ENCODE measurements around the gene IL18BP. TPM values are rescaled to one million over a fixed set of nuclear protein-coding genes. Genes with fewer than 3 reads are reported as not detected.

Gene IL18BP
- total RNA-seq, 6 donors from 2014 or later: 4.6 to 45.1 (median 16.9) TPM

DNA sequence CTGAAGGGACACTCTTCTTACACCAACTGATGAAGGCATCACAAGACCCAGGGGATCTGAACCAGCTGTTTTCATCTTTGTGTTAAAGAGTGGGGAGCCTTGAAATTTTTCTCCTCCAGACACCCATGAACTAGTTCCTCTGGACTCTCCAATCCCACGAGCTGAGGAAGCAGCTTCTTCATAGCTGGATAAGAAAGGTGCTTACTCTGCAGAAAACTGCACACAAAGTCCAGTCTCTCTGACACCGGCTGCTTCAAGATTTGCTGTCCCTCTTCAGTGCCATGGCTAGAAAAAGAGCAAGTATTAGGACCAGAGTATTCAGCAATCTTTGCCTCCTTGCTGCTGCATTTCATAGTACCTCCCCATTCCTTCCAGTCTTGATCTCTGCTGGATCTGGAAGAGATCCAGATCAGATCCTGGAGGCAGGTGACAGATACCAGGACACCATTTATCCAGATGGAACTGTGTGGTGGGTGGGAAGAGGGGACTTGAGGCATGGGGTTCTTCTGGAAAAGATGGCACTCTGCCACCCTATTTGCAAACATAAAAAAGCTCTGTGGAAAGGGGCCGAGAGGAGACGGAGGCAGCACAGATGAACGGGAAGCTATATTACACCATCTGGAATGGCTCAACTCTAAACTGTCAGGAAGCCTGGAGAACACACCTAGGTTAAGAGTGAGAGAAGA lies 25.5 kb downstream of the IL18BP start:
- Histone ChIP-seq H3K27ac (peak overlapping the region in 1 of 4 donors; percentile 53), H3K4me3 (no peak overlapping the region), H3K9me3 (no peaks in the 10 kb centered on the region), H3K4me1 (peaks cover 4 to 37% (median 23%) of the 10 kb centered on the region in 4 donors), H3K27me3 (no peaks in the 10 kb centered on the region), H3K36me3 (peaks cover 44 to 93% (median 78%) of the 10 kb centered on the region in 4 donors)
- WGBS, 2 donors: 41 to 42% methylated on average over 3 to 5 of the region's 5 CpGs
- TF ChIP-seq EP300 (IDR thresholded peaks at IDR 0.05) (no peak), POLR2AphosphoS5 (IDR thresholded peaks at IDR 0.05) (no peak), POLR2A (IDR thresholded peaks at IDR 0.05) (no peak)
- TF ChIP-seq, protein P1, sequence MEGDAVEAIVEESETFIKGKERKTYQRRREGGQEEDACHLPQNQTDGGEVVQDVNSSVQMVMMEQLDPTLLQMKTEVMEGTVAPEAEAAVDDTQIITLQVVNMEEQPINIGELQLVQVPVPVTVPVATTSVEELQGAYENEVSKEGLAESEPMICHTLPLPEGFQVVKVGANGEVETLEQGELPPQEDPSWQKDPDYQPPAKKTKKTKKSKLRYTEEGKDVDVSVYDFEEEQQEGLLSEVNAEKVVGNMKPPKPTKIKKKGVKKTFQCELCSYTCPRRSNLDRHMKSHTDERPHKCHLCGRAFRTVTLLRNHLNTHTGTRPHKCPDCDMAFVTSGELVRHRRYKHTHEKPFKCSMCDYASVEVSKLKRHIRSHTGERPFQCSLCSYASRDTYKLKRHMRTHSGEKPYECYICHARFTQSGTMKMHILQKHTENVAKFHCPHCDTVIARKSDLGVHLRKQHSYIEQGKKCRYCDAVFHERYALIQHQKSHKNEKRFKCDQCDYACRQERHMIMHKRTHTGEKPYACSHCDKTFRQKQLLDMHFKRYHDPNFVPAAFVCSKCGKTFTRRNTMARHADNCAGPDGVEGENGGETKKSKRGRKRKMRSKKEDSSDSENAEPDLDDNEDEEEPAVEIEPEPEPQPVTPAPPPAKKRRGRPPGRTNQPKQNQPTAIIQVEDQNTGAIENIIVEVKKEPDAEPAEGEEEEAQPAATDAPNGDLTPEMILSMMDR (IDR thresholded peaks at IDR 0.05): no peak
- no peak for ATAC-seq (ENCODE audit: low FRiP score in 2 of 2)
- no peak for DNase-seq

DNA sequence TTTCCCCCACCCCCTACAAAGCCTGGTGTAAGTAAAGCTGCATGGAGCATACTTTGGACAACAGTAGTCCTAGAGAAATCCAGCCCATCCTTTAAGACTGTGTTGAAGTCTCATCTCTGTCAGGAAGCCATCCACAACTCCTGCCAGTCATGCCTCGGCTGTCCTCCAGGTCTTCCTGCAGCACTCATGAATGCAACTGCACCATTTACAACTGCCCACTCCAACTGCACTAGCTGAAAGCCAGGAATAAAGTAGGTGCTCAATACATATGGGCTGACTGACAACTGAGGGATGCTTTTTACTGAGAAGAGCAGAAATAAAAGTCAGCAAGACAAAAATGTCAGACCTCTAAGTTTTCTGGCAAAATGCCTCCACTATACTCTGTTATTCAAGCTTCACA lies 27.4 kb downstream of the IL18BP start:
- H3K4me1 ChIP-seq: peaks cover 9 to 49% (median 32%) of the 10 kb centered on the region in 4 donors
- H3K9me3 ChIP-seq: no peaks in the 10 kb centered on the region
- H3K36me3 ChIP-seq: peaks cover 27 to 91% (median 64%) of the 10 kb centered on the region in 4 donors
- DNase-seq (no peak), ATAC-seq (ENCODE audit: low FRiP score in 2 of 2) (no peak)
- WGBS, 2 donors: 50 to 60% methylated on average over 1 of the region's 1 CpG
- H3K27ac ChIP-seq: peak overlapping the region in 1 of 4 donors; percentile 59
- H3K27me3 ChIP-seq: no peaks in the 10 kb centered on the region
- H3K4me3 ChIP-seq: no peak overlapping the region
- TF ChIP-seq, protein P1 (IDR thresholded peaks at IDR 0.05): no peak
- TF ChIP-seq EP300 (IDR thresholded peaks at IDR 0.05) (no peak), POLR2A (IDR thresholded peaks at IDR 0.05) (no peak), POLR2AphosphoS5 (IDR thresholded peaks at IDR 0.05) (no peak)

DNA sequence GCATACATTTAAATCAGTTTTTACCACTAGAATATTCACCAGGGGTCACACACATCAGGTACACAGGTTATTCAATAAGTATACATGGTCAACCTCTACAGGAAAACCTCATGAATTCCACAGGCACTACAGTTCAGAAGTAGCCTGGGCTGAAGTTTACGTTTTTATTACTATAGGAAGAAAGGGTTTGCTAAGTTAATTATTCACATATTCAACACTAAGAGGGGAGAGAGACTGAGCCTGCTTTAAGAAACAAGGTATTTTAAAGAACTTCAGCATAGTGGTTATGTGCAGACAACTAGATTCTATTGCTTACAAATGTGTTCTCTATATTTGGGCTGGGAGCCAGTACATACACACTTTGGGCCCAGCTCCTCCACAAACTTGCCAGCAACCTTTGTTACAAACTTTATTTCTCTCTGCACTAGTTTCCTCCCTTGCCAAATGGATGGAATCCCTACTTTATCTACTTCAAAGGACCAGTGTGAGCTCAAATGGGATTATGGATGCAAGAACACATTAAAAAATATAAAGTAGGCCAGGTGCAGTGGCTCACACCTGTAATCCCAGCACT lies 31.9 kb downstream of the IL18BP start:
- no peaks in the 10 kb centered on the region for H3K9me3 ChIP-seq
- TF ChIP-seq POLR2AphosphoS5 (IDR thresholded peaks at IDR 0.05) (no peak), EP300 (IDR thresholded peaks at IDR 0.05) (no peak), POLR2A (IDR thresholded peaks at IDR 0.05) (no peak)
- TF ChIP-seq, protein P1 (IDR thresholded peaks at IDR 0.05): no peak
- no peaks in the 10 kb centered on the region for H3K27me3 ChIP-seq
- peaks cover 17 to 48% (median 34%) of the 10 kb centered on the region in 4 donors for H3K4me1 ChIP-seq
- H3K27ac ChIP-seq: peak overlapping the region in 2 of 4 donors; percentile 34 to 37
- no peak overlapping the region for H3K4me3 ChIP-seq
- no peak for DNase-seq
- H3K36me3 ChIP-seq: peaks cover 4 to 93% (median 53%) of the 10 kb centered on the region in 4 donors
- 29 to 36% methylated on average over 1 of the region's 1 CpG for WGBS, 2 donors
- no peak for ATAC-seq (ENCODE audit: low FRiP score in 2 of 2)

DNA sequence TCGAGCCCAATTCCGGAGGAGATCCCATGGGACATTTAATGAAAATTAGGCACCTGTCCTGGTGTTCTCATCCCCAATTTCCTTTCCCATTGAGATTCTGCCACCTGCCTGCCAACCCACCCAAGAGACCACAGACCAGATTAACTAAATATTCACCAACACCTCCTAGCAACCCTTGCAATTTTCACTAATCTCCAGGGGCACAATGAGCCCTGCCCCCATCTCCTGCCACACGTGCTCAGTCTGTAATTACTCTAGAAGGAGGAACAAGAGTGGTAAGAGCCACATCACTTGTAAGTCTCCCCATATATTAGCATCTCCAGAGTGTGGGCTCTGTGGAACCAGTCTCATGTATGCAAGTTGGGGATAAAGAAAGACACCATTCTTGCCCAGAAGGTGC lies 38.0 kb downstream of the IL18BP start:
- TF ChIP-seq POLR2AphosphoS5 (IDR thresholded peaks at IDR 0.05): no peak
- no peak for TF ChIP-seq EP300 (IDR thresholded peaks at IDR 0.05)
- no peak for TF ChIP-seq POLR2A (IDR thresholded peaks at IDR 0.05)
- TF ChIP-seq, protein P1 (IDR thresholded peaks at IDR 0.05): no peak
- no peak for DNase-seq
- Histone ChIP-seq H3K4me3 (no peak overlapping the region), H3K27me3 (no peaks in the 10 kb centered on the region), H3K9me3 (no peaks in the 10 kb centered on the region), H3K36me3 (peaks cover 0 to 36% (median 28%) of the 10 kb centered on the region in 4 donors), H3K4me1 (peaks cover 34 to 66% (median 48%) of the 10 kb centered on the region in 4 donors), H3K27ac (peak overlapping the region in 2 of 4 donors; percentile 13 to 40)
- 60 to 63% methylated on average over 3 of the region's 3 CpGs for WGBS, 2 donors
- no peak for ATAC-seq (ENCODE audit: low FRiP score in 2 of 2)

Data from upper lobe of left lung (tissue), 6 donors.